Tibial nerve (tissue), 4 donors: ENCODE results near the gene ARHGAP33. TPM values are rescaled to one million over a fixed set of nuclear protein-coding genes. Genes with fewer than 3 reads are reported as not detected.

Experiments used
- DNase-seq, 2 donors: peaks; one replicate each; pipeline ENCODE4 v3.0.0-alpha.2; 2019; ENCODE audit warnings: low spot score in 2 of 2
- H3K27ac ChIP-seq, 4 donors: fragments of 200-600 bp; sonication (generic) in 3 of 4; one replicate each; pipeline ENCODE4 v1.5.1; 2017 to 2019; ENCODE audit warnings: mild to moderate bottlenecking in 1 of 4
- H3K27me3 ChIP-seq, 2 donors: fragments of 200-600 bp; sonication (generic) in 1 of 2; one replicate each; pipeline versions ENCODE4 v1.5.1 to v1.6.0; 2017 to 2019
- H3K36me3 ChIP-seq, 3 donors: fragments of 200-600 bp; sonication (generic); one replicate each; pipeline ENCODE4 v1.5.1; 2018 to 2019
- H3K4me1 ChIP-seq, 4 donors: fragments of 200-600 bp; sonication (generic) in 3 of 4; one replicate each; pipeline ENCODE4 v1.5.1; 2017 to 2019
- H3K4me3 ChIP-seq, 4 donors: fragments of 200-600 bp; sonication (generic) in 3 of 4; one replicate each; pipeline ENCODE4 v1.5.1; 2017 to 2019; ENCODE audit warnings: mild to moderate bottlenecking in 1 of 4, moderate library complexity in 1 of 4
- H3K9me3 ChIP-seq, 4 donors: fragments of 200-600 bp; sonication (generic) in 3 of 4; one replicate each; pipeline ENCODE4 v1.5.1; 2017 to 2019
- CTCF ChIP-seq, 5 experiments: fragments of 200-600 bp in 3 of 5; fragments of 450-650 bp in 2 of 5; sonication (generic) in 3 of 5; IDR thresholded peaks; one replicate each; pipeline ENCODE4 v1.5.1; 2016 to 2019; ENCODE audit warnings: antibody characterized with exemption in 5 of 5, mild to moderate bottlenecking in 3 of 5, moderate library complexity in 2 of 5
- EP300 ChIP-seq, 2 donors: sonication (generic); formaldehyde crosslinking; IDR thresholded peaks; one replicate each; pipeline ENCODE4 v1.6.1; 2017; ENCODE audit warnings: antibody characterized with exemption in 2 of 2, mild to moderate bottlenecking in 1 of 2
- POLR2A ChIP-seq, 2 donors: fragments of 450-650 bp; IDR thresholded peaks; one replicate each; pipeline ENCODE4 v1.6.1; 2017; ENCODE audit warnings: antibody characterized with exemption in 2 of 2, mild to moderate bottlenecking in 2 of 2, moderate library complexity in 2 of 2
- WGBS, 2 donors: methylation state at CpG; one replicate each; pipeline ENCODE4 v1.1.5; 2018; 5-methylcytosine and 5-hydroxymethylcytosine counted together
- total RNA-seq, 4 donors: library from RNA; depleted of rRNA; stranded (reverse); fragments of >200 nt; gene quantifications; one replicate each; pipeline ENCODE4 v1.1.0, GENCODE V29; 2016

Gene ARHGAP33
- total RNA-seq, 4 donors from 2014 or later = 6.6 to 46.8 (median 26.1) TPM

- peak; percentile 49 to 52 for DNase-seq
- TF ChIP-seq POLR2A (IDR thresholded peaks at IDR 0.05) (peak in 1 of 2 donors; percentile 68), CTCF (IDR thresholded peaks at IDR 0.05) (no peak), EP300 (IDR thresholded peaks at IDR 0.05) (peak in 1 of 2 donors; percentile 59)
- Histone ChIP-seq H3K27me3 (no peaks in the 10 kb centered on the region), H3K9me3 (no peaks in the 10 kb centered on the region), H3K4me1 (peaks cover 4 to 53% (median 21%) of the 10 kb centered on the region in 4 donors), H3K27ac (peak within 1 kb of the TSS; percentile 90 to 99 (median 96)), H3K4me3 (peak within 1 kb of the TSS; percentile 54 to 94 (median 89)), H3K36me3 (peaks cover 0 to 56% (median 4%) of the 10 kb centered on the region in 3 donors)
- WGBS, 2 donors = 6 to 8% methylated on average over 45 to 48 of the region's 52 CpGs
Observed at GRCh38 chr19:35756377-35757230, 18.8 kb upstream of the ARHGAP33 start, which contains the start of gene HSPB6. Gene HSPB6 (minus strand): TSS chr19:35757029. CDS start chr19:35757008, 21 bp downstream.

DNA sequence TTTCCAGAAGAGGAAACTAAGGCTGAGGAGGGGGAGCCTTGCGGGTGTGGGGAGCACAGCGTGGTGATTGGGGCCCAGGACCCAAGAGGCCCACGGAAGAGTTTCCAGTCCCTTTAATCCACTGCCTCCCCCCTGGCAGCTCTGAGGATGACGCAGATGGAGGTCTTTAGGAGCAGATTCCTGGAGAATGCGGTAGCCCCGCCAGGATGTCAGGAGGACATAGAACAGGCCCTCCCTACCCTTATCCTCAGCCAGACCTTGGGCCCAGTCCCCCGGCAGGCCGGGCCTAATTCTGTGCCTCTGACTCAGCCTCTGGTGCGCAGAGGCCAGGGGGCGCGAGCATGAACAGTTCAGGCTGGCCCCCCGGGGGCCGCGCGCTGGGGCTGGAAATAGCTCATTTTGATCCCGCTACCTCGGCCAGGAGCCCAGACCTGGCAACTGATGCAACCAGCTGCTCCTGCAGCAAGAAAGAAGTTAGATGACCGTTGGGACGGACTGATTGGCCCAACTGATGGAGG lies 18.1 kb upstream of the ARHGAP33 start:
- H3K36me3 ChIP-seq = peaks cover 0 to 56% (median under 1%) of the 10 kb centered on the region in 3 donors
- DNase-seq = peak; percentile 84
- H3K27ac ChIP-seq = peak overlapping the region; percentile 90 to 99 (median 96)
- peaks cover 4 to 53% (median 21%) of the 10 kb centered on the region in 4 donors for H3K4me1 ChIP-seq
- H3K4me3 ChIP-seq = peak overlapping the region; percentile 27 to 94 (median 89)
- H3K27me3 ChIP-seq = no peaks in the 10 kb centered on the region
- 6 to 8% methylated on average over 17 to 19 of the region's 19 CpGs for WGBS, 2 donors
- TF ChIP-seq POLR2A (IDR thresholded peaks at IDR 0.05) = peak in 1 of 2 donors; percentile 1
- no peak for TF ChIP-seq CTCF (IDR thresholded peaks at IDR 0.05)
- TF ChIP-seq EP300 (IDR thresholded peaks at IDR 0.05) = peak; percentile 45 to 46
- H3K9me3 ChIP-seq = no peaks in the 10 kb centered on the region

GRCh38 chr19:35757749-35758608 lies 17.4 kb upstream of the ARHGAP33 start, which contains the start of gene PROSER3:
Gene PROSER3 (plus strand): TSS chr19:35758176. CDS start chr19:35758216, 40 bp downstream.
- H3K9me3 ChIP-seq = no peaks in the 10 kb centered on the region
- 0% methylated on average over 46 to 51 of the region's 53 CpGs for WGBS, 2 donors

DNA sequence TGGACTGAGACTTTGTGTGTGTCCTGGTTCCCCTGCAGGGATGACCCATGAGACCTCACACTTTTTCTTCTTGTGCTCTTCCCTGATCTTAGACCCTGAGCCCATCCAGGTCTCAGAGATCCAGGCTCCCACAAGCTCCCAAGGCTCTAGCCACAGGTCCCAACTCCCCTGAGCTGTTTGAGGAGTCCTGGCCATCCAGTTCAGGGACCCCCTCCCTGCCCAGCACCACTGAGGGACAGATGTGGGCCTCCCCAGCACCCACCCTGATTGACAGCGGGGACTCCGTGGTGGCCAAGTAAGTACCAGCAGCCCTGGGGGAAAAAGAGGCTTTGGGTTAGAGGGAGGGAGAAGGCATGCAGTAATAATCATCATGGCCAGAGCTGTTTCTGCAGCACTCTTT lies 15.7 kb upstream of the ARHGAP33 start:
- Histone ChIP-seq H3K27me3 (no peaks in the 10 kb centered on the region), H3K36me3 (peaks cover 0 to 56% (median 0%) of the 10 kb centered on the region in 3 donors), H3K4me3 (no peak overlapping the region), H3K4me1 (peaks cover 4 to 50% (median 21%) of the 10 kb centered on the region in 4 donors), H3K9me3 (no peaks in the 10 kb centered on the region), H3K27ac (no peak overlapping the region)
- WGBS, 2 donors = 92 to 93% methylated on average over 2 of the region's 2 CpGs
- DNase-seq = no peak
- no peak for TF ChIP-seq EP300 (IDR thresholded peaks at IDR 0.05)
- no peak for TF ChIP-seq POLR2A (IDR thresholded peaks at IDR 0.05)
- no peak for TF ChIP-seq CTCF (IDR thresholded peaks at IDR 0.05)

More at GRCh38 chr19:35757749-35758608, 17.4 kb upstream of the ARHGAP33 start, which contains the start of gene PROSER3:
- peak within 1 kb of the TSS; percentile 90 to 99 (median 99) for H3K27ac ChIP-seq
- no peaks in the 10 kb centered on the region for H3K27me3 ChIP-seq
- H3K36me3 ChIP-seq = peaks cover 0 to 56% (median 0%) of the 10 kb centered on the region in 3 donors
- peak; percentile 35 to 85 for TF ChIP-seq POLR2A (IDR thresholded peaks at IDR 0.05)
- peak; percentile 10 to 84 for TF ChIP-seq EP300 (IDR thresholded peaks at IDR 0.05)
- peak in 2 of 5 experiments; percentile 20 to 32 for TF ChIP-seq CTCF (IDR thresholded peaks at IDR 0.05)
- H3K4me3 ChIP-seq = peak within 1 kb of the TSS; percentile 76 to 94 (median 89)
- peak; percentile 96 to 98 for DNase-seq
- peaks cover 4 to 53% (median 21%) of the 10 kb centered on the region in 4 donors for H3K4me1 ChIP-seq
